Astrocyte of the spinal cord (primary cell): Measurements from ENCODE around the gene ARGLU1.
A peak's percentile ranks its signal among the peaks of the same experiment; 100 is the strongest.

Experiments used
- DNase-seq: peaks from one replicate; pipeline ENCODE4 v3.0.0; 2011; ENCODE audit warnings: low read depth, low spot score
- H3K4me3 ChIP-seq: 2 replicates; pipeline ENCODE4 v1.5.1; 2011; ENCODE audit warnings: low read depth, mild to moderate bottlenecking, low read length, moderate library complexity
- in situ Hi-C: cut with HindIII; loops from 2 replicates; pipeline ENCODE4 v1.10.0; 2017; ENCODE audit warnings: low sequenced_read_pairs
- TF ChIP-seq, protein P1 (sequence below): IDR thresholded peaks from 2 replicates; pipeline ENCODE4 v1.5.1; 2012; ENCODE audit warnings: low read depth, mild to moderate bottlenecking, low read length, inconsistent platforms

Gene ARGLU1

GRCh38 chr13:106533101-106533942 is 34.6 kb downstream of the ARGLU1 start:
- in situ Hi-C loops, result no loop called here
- TF ChIP-seq, protein P1, sequence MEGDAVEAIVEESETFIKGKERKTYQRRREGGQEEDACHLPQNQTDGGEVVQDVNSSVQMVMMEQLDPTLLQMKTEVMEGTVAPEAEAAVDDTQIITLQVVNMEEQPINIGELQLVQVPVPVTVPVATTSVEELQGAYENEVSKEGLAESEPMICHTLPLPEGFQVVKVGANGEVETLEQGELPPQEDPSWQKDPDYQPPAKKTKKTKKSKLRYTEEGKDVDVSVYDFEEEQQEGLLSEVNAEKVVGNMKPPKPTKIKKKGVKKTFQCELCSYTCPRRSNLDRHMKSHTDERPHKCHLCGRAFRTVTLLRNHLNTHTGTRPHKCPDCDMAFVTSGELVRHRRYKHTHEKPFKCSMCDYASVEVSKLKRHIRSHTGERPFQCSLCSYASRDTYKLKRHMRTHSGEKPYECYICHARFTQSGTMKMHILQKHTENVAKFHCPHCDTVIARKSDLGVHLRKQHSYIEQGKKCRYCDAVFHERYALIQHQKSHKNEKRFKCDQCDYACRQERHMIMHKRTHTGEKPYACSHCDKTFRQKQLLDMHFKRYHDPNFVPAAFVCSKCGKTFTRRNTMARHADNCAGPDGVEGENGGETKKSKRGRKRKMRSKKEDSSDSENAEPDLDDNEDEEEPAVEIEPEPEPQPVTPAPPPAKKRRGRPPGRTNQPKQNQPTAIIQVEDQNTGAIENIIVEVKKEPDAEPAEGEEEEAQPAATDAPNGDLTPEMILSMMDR, result peak; percentile 43
- peak; percentile 85 for DNase-seq

GRCh38 chr13:106532111-106532929 is 35.6 kb downstream of the ARGLU1 start:
- DNase-seq, result peak; percentile 59
- in situ Hi-C loops, result no loop called here
- peak overlapping the region; percentile 87 for H3K4me3 ChIP-seq
- TF ChIP-seq, protein P1, result no peak

More at GRCh38 chr13:106533101-106533942, 34.6 kb downstream of the ARGLU1 start:
- peak overlapping the region; percentile 87 for H3K4me3 ChIP-seq

- TF ChIP-seq, protein P1, result no peak
- in situ Hi-C loops, result no loop called here
- H3K4me3 ChIP-seq, result peak overlapping the region; percentile 87
- peak; percentile 31 for DNase-seq
Observed at GRCh38 chr13:106530980-106531481, 36.9 kb downstream of the ARGLU1 start.

- in situ Hi-C loops, result no loop called here
- no peak for DNase-seq
- peak overlapping the region; percentile 87 for H3K4me3 ChIP-seq
- TF ChIP-seq, protein P1, result no peak
Observed at GRCh38 chr13:106530171-106530851, 37.6 kb downstream of the ARGLU1 start.

- DNase-seq, result no peak
- in situ Hi-C loops, result no loop called here
- TF ChIP-seq, protein P1, result no peak
- no peak overlapping the region for H3K4me3 ChIP-seq
Observed at GRCh38 chr13:106529415-106530170, 38.3 kb downstream of the ARGLU1 start.
